Measurements from ENCODE around the gene CHMP2A.

DNA sequence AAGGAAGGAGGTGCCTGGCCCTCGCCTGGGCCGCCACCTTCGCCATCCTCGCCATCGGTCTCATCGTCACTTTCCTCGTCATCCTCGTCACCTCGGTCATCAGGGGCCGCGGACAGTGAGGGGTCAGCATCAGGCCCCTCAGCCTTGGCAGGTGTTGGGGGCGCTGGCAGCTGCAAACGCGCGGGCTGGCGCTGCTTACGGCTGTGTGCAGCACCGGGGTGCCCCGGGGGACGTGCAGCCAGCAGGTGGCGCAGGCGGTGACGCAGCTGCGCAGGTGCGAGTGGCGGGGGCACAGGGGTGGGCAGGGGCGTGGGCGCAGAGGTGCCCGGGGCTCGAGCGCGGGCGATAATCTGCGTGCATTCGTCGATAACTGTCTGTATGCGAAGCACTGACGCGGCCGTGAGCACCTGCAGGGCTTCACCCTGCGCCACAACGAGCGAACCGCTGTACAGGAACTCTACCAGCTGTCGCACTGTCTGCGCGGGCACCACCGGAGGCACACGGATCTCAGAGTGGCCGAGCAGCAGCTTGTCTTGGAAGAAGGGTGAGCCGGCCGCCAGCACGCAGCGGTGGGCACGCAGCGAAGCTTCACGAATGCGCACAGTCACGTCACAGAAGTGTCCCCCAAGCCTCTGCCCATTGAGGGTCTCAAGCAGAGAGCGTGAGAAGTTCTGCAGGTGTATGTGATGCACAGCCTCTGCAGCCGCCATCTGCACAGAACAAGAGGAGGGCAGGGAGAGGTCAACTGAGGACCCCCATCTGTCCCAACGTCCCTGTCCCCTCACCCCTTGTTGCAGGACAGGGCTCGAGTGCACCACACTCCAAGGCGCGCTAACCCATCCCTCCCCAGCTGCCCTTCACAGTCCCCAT, 37.7 kb downstream of the CHMP2A start:
- TF ChIP-seq, protein P1, sequence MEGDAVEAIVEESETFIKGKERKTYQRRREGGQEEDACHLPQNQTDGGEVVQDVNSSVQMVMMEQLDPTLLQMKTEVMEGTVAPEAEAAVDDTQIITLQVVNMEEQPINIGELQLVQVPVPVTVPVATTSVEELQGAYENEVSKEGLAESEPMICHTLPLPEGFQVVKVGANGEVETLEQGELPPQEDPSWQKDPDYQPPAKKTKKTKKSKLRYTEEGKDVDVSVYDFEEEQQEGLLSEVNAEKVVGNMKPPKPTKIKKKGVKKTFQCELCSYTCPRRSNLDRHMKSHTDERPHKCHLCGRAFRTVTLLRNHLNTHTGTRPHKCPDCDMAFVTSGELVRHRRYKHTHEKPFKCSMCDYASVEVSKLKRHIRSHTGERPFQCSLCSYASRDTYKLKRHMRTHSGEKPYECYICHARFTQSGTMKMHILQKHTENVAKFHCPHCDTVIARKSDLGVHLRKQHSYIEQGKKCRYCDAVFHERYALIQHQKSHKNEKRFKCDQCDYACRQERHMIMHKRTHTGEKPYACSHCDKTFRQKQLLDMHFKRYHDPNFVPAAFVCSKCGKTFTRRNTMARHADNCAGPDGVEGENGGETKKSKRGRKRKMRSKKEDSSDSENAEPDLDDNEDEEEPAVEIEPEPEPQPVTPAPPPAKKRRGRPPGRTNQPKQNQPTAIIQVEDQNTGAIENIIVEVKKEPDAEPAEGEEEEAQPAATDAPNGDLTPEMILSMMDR (IDR thresholded peaks at IDR 0.05), result no peak
- TF ChIP-seq POLR2A (IDR thresholded peaks at IDR 0.05) (no peak), EP300 (IDR thresholded peaks at IDR 0.05) (no peak)
